ENCODE measurements around the gene FBXO40. TPM values are rescaled to one million over a fixed set of nuclear protein-coding genes. Genes with fewer than 3 reads are reported as not detected.

FBXO40 gene
- total RNA-seq, 2 donors from 2014 or later = not detected

DNA sequence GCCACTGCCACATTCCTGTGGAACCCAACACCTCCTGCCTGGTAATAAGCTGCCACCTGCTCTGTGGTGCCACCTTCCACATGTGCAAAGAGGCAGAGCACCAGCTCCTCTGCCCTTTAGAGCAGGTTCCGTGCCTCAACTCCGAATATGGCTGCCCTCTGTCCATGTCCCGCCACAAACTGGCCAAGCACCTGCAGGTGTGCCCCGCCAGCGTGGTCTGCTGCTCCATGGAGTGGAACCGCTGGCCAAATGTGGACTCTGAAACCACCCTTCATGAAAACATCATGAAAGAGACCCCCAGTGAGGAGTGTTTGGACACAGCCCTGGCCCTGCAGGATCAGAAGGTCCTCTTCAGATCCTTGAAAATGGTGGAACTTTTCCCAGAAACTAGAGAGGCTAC, 28.3 kb downstream of the FBXO40 start:
- Histone ChIP-seq H3K4me3 (no peak overlapping the region), H3K9ac (ENCODE audit: low read depth in 2 of 2, low read length in 2 of 2) (no peak overlapping the region), H3K4me1 (no peaks in the 10 kb centered on the region), H3K36me3 (no peaks in the 10 kb centered on the region), H3K27ac (no peak overlapping the region), H3K27me3 (no peaks in the 10 kb centered on the region), H3K9me3 (no peaks in the 10 kb centered on the region)
- TF ChIP-seq, protein P1, sequence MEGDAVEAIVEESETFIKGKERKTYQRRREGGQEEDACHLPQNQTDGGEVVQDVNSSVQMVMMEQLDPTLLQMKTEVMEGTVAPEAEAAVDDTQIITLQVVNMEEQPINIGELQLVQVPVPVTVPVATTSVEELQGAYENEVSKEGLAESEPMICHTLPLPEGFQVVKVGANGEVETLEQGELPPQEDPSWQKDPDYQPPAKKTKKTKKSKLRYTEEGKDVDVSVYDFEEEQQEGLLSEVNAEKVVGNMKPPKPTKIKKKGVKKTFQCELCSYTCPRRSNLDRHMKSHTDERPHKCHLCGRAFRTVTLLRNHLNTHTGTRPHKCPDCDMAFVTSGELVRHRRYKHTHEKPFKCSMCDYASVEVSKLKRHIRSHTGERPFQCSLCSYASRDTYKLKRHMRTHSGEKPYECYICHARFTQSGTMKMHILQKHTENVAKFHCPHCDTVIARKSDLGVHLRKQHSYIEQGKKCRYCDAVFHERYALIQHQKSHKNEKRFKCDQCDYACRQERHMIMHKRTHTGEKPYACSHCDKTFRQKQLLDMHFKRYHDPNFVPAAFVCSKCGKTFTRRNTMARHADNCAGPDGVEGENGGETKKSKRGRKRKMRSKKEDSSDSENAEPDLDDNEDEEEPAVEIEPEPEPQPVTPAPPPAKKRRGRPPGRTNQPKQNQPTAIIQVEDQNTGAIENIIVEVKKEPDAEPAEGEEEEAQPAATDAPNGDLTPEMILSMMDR (IDR thresholded peaks at IDR 0.05) = no peak
- no peak for DNase-seq
- intact Hi-C loops (cut with DNase I) = no loop called here

DNA sequence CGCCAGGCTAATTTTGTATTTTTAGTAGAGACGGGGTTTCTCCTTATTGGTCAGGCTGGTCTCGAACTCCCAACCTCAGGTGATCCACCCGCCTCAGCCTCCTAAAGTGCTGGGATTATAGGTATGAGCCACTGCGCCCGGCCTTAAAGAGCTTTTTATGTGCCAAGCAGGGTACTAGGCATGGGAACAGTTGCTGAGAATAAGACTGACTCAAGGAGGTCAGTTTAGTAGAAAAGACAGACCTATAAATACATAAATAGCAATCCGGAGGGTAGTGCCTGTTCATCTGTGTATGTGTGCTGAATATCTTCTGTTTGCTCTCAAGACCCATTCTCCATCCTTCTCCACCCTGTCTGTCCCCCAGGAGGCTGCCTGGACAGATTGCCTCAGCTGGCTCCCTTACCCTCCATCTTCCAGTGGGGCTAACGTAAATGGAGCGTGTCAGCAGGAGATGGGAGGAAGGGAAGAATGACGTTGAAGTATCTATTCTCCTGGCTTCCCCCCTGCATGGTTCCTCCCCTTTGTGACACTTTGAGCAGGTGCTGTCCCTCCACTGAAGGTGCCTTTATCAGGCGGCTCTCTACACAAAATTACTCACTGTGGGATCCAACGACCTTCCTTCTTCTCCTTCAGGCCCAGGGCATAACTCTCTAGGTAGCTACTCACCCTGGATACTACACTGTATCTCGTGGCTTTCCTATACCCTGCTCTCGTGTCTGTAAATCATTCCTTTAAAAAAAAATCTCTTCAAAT, 31.1 kb downstream of the FBXO40 start:
- H3K9ac ChIP-seq (ENCODE audit: low read depth in 2 of 2, low read length in 2 of 2) = no peak overlapping the region
- no peaks in the 10 kb centered on the region for H3K4me1 ChIP-seq
- H3K27ac ChIP-seq = no peak overlapping the region
- no peaks in the 10 kb centered on the region for H3K36me3 ChIP-seq
- no peak overlapping the region for H3K4me3 ChIP-seq
- TF ChIP-seq, protein P1 (IDR thresholded peaks at IDR 0.05) = no peak
- no peak for DNase-seq
- no peaks in the 10 kb centered on the region for H3K27me3 ChIP-seq
- H3K9me3 ChIP-seq = no peaks in the 10 kb centered on the region
- intact Hi-C loops (cut with DNase I) = no loop called here

- no peak overlapping the region for H3K9ac ChIP-seq (ENCODE audit: low read depth in 2 of 2, low read length in 2 of 2)
- no peak overlapping the region for H3K4me3 ChIP-seq
- no peaks in the 10 kb centered on the region for H3K36me3 ChIP-seq
- TF ChIP-seq, protein P1 (IDR thresholded peaks at IDR 0.05) = no peak
- H3K4me1 ChIP-seq = no peaks in the 10 kb centered on the region
- H3K27me3 ChIP-seq = no peaks in the 10 kb centered on the region
- no peaks in the 10 kb centered on the region for H3K9me3 ChIP-seq
- no peak for DNase-seq
- intact Hi-C loops (cut with DNase I) = no loop called here
- H3K27ac ChIP-seq = no peak overlapping the region
Measured at GRCh38 chr3:121626495-121626894, 33.3 kb downstream of the FBXO40 start.

DNA sequence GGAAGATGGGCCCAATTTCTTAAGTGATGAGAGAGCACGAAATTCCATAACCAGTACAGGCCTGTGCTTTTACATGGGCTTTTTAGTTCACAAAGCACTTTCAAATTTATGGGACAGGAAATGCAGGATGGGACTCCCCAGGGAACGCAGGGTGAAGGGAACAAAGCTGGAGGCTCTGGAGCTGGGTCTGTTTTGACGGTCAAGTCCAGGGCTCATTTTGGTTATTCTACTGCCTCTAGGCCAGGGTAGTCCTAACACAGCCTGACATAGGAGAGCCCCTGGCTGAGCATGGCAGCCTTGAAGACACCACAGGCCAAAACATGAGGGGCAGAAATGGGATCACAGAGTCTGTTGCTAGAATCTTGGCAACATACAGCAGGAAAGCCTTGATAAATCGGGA, 34.0 kb downstream of the FBXO40 start:
- no peak overlapping the region for H3K4me3 ChIP-seq
- no peaks in the 10 kb centered on the region for H3K27me3 ChIP-seq
- H3K27ac ChIP-seq = no peak overlapping the region
- TF ChIP-seq, protein P1 (IDR thresholded peaks at IDR 0.05) = no peak
- H3K36me3 ChIP-seq = no peaks in the 10 kb centered on the region
- H3K4me1 ChIP-seq = no peaks in the 10 kb centered on the region
- H3K9me3 ChIP-seq = no peaks in the 10 kb centered on the region
- no peak for DNase-seq
- intact Hi-C loops (cut with DNase I) = no loop called here
- H3K9ac ChIP-seq (ENCODE audit: low read depth in 2 of 2, low read length in 2 of 2) = no peak overlapping the region

GRCh38 chr3:121627622-121628021, 34.4 kb downstream of the FBXO40 start:
- Histone ChIP-seq H3K27me3 (no peaks in the 10 kb centered on the region), H3K27ac (no peak overlapping the region), H3K4me3 (no peak overlapping the region), H3K9ac (ENCODE audit: low read depth in 2 of 2, low read length in 2 of 2) (no peak overlapping the region), H3K36me3 (no peaks in the 10 kb centered on the region), H3K9me3 (no peaks in the 10 kb centered on the region), H3K4me1 (no peaks in the 10 kb centered on the region)
- TF ChIP-seq, protein P1 (IDR thresholded peaks at IDR 0.05) = no peak
- intact Hi-C loops (cut with DNase I) = no loop called here
- DNase-seq = no peak

Measured in colonic mucosa (tissue), 4 donors.